ENCODE data around the gene CDRT4.

Gene CDRT4

DNA sequence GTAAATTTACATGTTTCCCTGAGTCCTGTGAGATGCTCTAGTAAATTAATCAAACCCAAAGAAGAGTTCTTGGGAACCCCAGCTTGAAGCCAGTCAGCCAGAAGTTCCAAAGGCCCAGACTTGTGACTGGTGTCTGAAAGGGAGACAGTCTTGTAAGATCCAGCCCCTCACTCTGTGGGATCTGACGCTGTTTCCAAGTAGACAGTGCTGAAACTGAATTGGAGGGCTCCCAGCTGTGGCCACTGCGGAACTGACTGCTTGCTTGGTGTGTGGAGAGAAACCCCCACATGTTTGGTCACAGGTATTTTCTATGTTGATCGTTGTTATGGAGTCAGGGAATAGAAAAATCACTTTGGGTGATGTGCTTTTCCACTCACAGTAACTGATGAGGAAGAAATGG, 5.5 kb upstream of the CDRT4 start:
- DNase-seq (ENCODE audit: low read depth): no peak
- no peak overlapping the region for H3K4me3 ChIP-seq (ENCODE audit: low read depth, low read length)
- no peak for TF ChIP-seq CTCF (conservative IDR thresholded peaks at IDR 0.05; ENCODE audit: low read depth, low read length)

- no peak overlapping the region for H3K4me3 ChIP-seq (ENCODE audit: low read depth, low read length)
- DNase-seq (ENCODE audit: low read depth): no peak
- no peak for TF ChIP-seq CTCF (conservative IDR thresholded peaks at IDR 0.05; ENCODE audit: low read depth, low read length)
Observed at GRCh38 chr17:15470536-15470935, 3.1 kb upstream of the CDRT4 start.

DNA sequence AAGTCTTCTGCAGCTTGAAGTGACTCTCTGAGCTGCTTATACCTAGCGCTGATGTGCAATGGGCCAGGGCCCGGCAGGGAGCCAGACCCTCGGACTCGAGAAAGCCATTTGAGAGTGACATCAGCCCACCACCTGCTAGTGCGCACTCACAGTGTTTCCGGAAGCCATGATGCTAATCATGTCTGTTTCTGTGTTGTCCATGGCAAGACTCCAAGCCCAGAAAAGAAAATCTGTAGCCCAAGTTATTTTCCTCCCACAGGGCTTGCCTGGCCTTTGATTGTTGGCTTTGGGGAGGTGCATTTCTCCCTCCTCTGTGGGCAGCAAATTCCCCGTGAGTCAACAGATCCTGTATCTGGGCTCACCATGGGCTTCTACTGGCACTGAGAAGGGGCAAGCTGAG, 1.8 kb upstream of the CDRT4 start:
- H3K4me3 ChIP-seq (ENCODE audit: low read depth, low read length): no peak overlapping the region
- no peak for TF ChIP-seq CTCF (conservative IDR thresholded peaks at IDR 0.05; ENCODE audit: low read depth, low read length)
- peak; percentile 92 for DNase-seq (ENCODE audit: low read depth)

DNA sequence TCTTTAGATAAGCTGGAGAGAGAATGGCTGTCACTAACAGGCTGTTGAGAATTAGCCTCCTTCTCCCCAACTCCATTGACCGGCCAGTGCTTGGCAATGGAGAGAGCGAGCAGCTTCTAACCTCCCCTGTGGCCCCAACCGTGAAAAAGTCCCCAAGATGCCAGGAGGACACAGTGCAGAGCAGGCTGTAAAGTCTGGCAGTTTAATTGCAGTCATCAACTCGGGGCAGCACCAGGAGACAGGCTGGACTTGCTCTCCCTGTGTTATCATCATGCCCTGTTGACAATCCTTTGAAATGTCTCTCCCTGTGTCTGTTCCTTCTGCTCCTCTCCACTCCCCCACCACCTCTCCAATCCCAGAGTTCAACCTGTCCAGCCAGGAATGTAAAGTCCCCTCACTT, 705 bp upstream of the CDRT4 start:
- H3K4me3 ChIP-seq (ENCODE audit: low read depth, low read length): no peak overlapping the region
- no peak for TF ChIP-seq CTCF (conservative IDR thresholded peaks at IDR 0.05; ENCODE audit: low read depth, low read length)
- no peak for DNase-seq (ENCODE audit: low read depth)

DNA sequence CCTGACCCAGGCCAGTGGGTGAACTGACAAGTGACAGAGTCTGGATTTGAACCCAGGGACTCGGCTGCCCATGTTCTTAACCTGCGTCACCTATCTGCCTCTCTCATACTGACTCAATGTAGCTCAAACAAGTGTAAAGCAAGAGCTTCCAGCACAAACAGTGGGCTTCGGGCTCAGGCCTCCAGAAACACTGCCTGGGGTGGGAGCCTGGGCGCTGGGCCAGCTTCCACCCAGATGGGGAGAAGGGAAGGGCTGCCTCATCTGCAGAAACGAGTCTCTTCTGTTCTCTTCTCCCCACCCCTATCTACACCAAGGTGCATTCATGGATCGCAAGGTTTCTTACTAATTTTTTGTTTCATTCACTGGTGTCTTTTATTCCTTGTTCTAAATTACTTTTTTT, 1.3 kb downstream of the CDRT4 start:
- no peak for DNase-seq (ENCODE audit: low read depth)
- TF ChIP-seq CTCF (conservative IDR thresholded peaks at IDR 0.05; ENCODE audit: low read depth, low read length): no peak
- no peak overlapping the region for H3K4me3 ChIP-seq (ENCODE audit: low read depth, low read length)

GRCh38 chr17:15465045-15465701, 2.2 kb downstream of the CDRT4 start:
- no peak for TF ChIP-seq CTCF (conservative IDR thresholded peaks at IDR 0.05; ENCODE audit: low read depth, low read length)
- no peak for DNase-seq (ENCODE audit: low read depth)
- no peak overlapping the region for H3K4me3 ChIP-seq (ENCODE audit: low read depth, low read length)

DNA sequence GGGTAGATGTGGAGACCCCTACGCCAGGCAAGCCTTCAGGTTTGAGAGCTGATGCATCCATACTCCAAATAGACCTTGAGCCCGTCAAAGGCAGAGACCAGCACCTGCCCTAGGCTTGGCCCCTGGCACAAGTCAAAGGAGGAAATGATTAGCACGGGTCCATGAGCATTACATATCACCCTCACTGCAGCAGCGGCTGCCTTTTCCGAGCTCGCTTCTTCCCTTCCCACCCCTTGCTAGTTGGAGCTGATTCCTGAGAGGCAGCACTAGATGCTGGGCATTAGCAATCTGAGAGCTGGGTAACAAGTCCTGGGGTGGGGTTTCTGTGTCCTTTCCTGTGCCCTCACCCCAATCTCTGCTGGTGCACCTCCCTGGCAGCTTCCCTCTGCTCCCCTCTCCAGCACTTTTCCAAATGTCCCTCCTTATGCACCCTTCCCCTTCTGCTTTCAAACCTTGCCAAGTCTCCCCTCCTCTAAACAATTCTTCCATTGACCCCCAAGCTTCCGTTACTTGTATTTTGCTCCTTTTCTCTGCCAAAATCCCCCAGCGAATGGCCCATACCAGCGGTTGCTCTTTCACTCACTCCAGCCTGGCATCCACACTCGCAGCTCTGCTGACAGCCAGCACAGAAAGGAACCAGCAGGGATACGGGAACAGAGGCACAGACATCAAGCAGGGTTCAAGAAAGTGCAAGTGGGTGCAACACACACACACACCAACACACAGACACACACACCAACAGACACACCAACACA, 3.0 kb downstream of the CDRT4 start:
- TF ChIP-seq CTCF (conservative IDR thresholded peaks at IDR 0.05; ENCODE audit: low read depth, low read length): no peak
- no peak for DNase-seq (ENCODE audit: low read depth)
- no peak overlapping the region for H3K4me3 ChIP-seq (ENCODE audit: low read depth, low read length)
